H9 (cell line): Measurements from ENCODE around the gene DPYD. TPM values are rescaled to one million over a fixed set of nuclear protein-coding genes. Genes with fewer than 3 reads are reported as not detected.

Source experiments
- DNase-seq: peaks from one replicate; pipeline ENCODE4 v3.0.0-alpha.2; 2017
- H2AFZ ChIP-seq: one replicate; pipeline ENCODE4 v1.6.1; 2013; ENCODE audit warnings: mild to moderate bottlenecking, low read length, control low read depth, moderate library complexity
- H2AK5ac ChIP-seq: 2 replicates; pipeline ENCODE4 v1.6.1; 2013; ENCODE audit warnings: low read length, control low read depth, mixed read lengths; ENCODE audit not compliant: insufficient read length
- H2BK120ac ChIP-seq: one replicate; pipeline ENCODE4 v1.6.1; 2013; ENCODE audit warnings: low read depth, mild to moderate bottlenecking, low read length, control low read depth, inconsistent platforms; ENCODE audit not compliant: poor library complexity, severe bottlenecking
- H2BK12ac ChIP-seq: 2 replicates; pipeline ENCODE4 v1.6.1; 2013; ENCODE audit warnings: low read length, control low read depth, mixed read lengths, low read depth; ENCODE audit not compliant: insufficient read length
- H2BK15ac ChIP-seq: 2 replicates; pipeline ENCODE4 v1.6.1; 2013; ENCODE audit warnings: low read depth, low read length, control low read depth
- H2BK20ac ChIP-seq: one replicate; pipeline ENCODE4 v1.6.1; 2013; ENCODE audit warnings: low read depth, mild to moderate bottlenecking, low read length, control low read depth, inconsistent platforms; ENCODE audit not compliant: poor library complexity, severe bottlenecking
- H2BK5ac ChIP-seq: 2 replicates; pipeline ENCODE4 v1.6.1; 2013; ENCODE audit warnings: low read length, control low read depth, mixed read lengths; ENCODE audit not compliant: insufficient read length
- H3K14ac ChIP-seq: 2 replicates; pipeline ENCODE4 v1.6.1; 2013; ENCODE audit warnings: low read length, control low read depth; ENCODE audit not compliant: insufficient read depth
- H3K18ac ChIP-seq: 2 replicates; pipeline ENCODE4 v1.6.1; 2013; ENCODE audit warnings: low read depth, mild to moderate bottlenecking, mixed read lengths, low read length, control low read depth; ENCODE audit not compliant: insufficient read length
- H3K23ac ChIP-seq: 2 replicates; pipeline ENCODE4 v1.6.1; 2013; ENCODE audit warnings: low read length, control low read depth, mixed read lengths, low read depth; ENCODE audit not compliant: insufficient read length
- H3K23me2 ChIP-seq: 2 replicates; pipeline ENCODE4 v1.6.1; 2013; ENCODE audit warnings: low read depth, mild to moderate bottlenecking, mixed read lengths, low read length, control low read depth; ENCODE audit not compliant: insufficient read length, poor library complexity, severe bottlenecking
- H3K27ac ChIP-seq: 2 replicates; pipeline ENCODE4 v1.5.1; 2013; ENCODE audit warnings: low read length, control low read depth, mixed read lengths, low read depth; ENCODE audit not compliant: insufficient read length
- H3K27me3 ChIP-seq: 2 replicates; pipeline ENCODE4 v1.6.1; 2013; ENCODE audit warnings: low read length, control low read depth, inconsistent platforms; ENCODE audit not compliant: insufficient read depth
- H3K4ac ChIP-seq: 2 replicates; pipeline ENCODE4 v1.6.1; 2013; ENCODE audit warnings: low read depth, mild to moderate bottlenecking, control low read depth, inconsistent platforms, low read length, moderate library complexity
- H3K4me1 ChIP-seq: 2 replicates; pipeline ENCODE4 v1.6.1; 2013; ENCODE audit warnings: low read length, control low read depth, inconsistent platforms; ENCODE audit not compliant: insufficient read depth
- H3K4me2 ChIP-seq: 2 replicates; pipeline ENCODE4 v1.6.1; 2013; ENCODE audit warnings: low read length, control low read depth, mixed read lengths; ENCODE audit not compliant: insufficient read length, insufficient read depth
- H3K56ac ChIP-seq: 2 replicates; pipeline ENCODE4 v1.6.1; 2013; ENCODE audit warnings: low read depth, mild to moderate bottlenecking, mixed read lengths, low read length, control low read depth; ENCODE audit not compliant: insufficient read length
- H3K79me1 ChIP-seq: 2 replicates; pipeline ENCODE4 v1.6.1; 2013; ENCODE audit warnings: low read depth, mild to moderate bottlenecking, moderate library complexity, low read length, control low read depth, inconsistent platforms; ENCODE audit not compliant: insufficient read depth, poor library complexity, severe bottlenecking
- H3K79me2 ChIP-seq: 2 replicates; pipeline ENCODE4 v1.6.1; 2013; ENCODE audit warnings: low read length, control low read depth, inconsistent platforms; ENCODE audit not compliant: insufficient read depth
- H3K9ac ChIP-seq: 2 replicates; pipeline ENCODE4 v1.6.1; 2013; ENCODE audit warnings: low read length, control low read depth, mixed read lengths; ENCODE audit not compliant: insufficient read length; ENCODE audit errors: extremely low read depth
- H3K9me3 ChIP-seq: one replicate; pipeline ENCODE4 v1.6.1; 2013; ENCODE audit warnings: low read depth, low read length, inconsistent platforms; ENCODE audit not compliant: control insufficient read depth
- H3T11ph ChIP-seq: one replicate; pipeline ENCODE4 v1.6.1; 2013; ENCODE audit warnings: mild to moderate bottlenecking, low read length, control low read depth, inconsistent platforms
- H4K20me1 ChIP-seq: one replicate; pipeline ENCODE4 v1.6.1; 2013; ENCODE audit not compliant: control insufficient read depth, insufficient read length, insufficient read depth
- H4K5ac ChIP-seq: 2 replicates; pipeline ENCODE4 v1.6.1; 2013; ENCODE audit warnings: low read depth, mild to moderate bottlenecking, mixed read lengths, low read length, control low read depth; ENCODE audit not compliant: insufficient read length
- H4K8ac ChIP-seq: replicated peaks from 2 replicates; pipeline ENCODE4 v1.6.1; 2013; ENCODE audit warnings: low read length, control low read depth, mixed read lengths, low read depth; ENCODE audit not compliant: insufficient read length
- H4K91ac ChIP-seq: 2 replicates; pipeline ENCODE4 v1.6.1; 2013; ENCODE audit warnings: low read depth, mild to moderate bottlenecking, moderate library complexity, mixed read lengths, low read length, control low read depth; ENCODE audit not compliant: insufficient read length
- H3K27ac Mint-ChIP-seq, 3 experiments: 2 replicates in 2 of 3; 3 replicates in 1 of 3; pipeline ENCODE4 v1.8.0; 2020 to 2021; ENCODE audit warnings: mixed read lengths in 3 of 3, mild to moderate bottlenecking in 1 of 3, moderate library complexity in 1 of 3
- H3K27me3 Mint-ChIP-seq: 2 replicates; pipeline ENCODE4 v1.8.0; 2021; ENCODE audit warnings: low read depth, mild to moderate bottlenecking, moderate library complexity, mixed read lengths
- H3K36me3 Mint-ChIP-seq, 3 experiments: 2 replicates in 2 of 3; 3 replicates in 1 of 3; pipeline ENCODE4 v1.8.0; 2020 to 2021; ENCODE audit warnings: low read depth in 3 of 3, mixed read lengths in 3 of 3; ENCODE audit not compliant: insufficient read depth in 1 of 3
- H3K4me1 Mint-ChIP-seq, 2 experiments: 2 replicates each; pipeline ENCODE4 v1.8.0; 2020; ENCODE audit warnings: mixed read lengths in 2 of 2
- H3K4me3 Mint-ChIP-seq, 2 experiments: 2 replicates in 1 of 2; 3 replicates in 1 of 2; pipeline ENCODE4 v1.8.0; 2020 to 2021; ENCODE audit warnings: mild to moderate bottlenecking in 2 of 2, mixed read lengths in 2 of 2, moderate library complexity in 1 of 2
- H3K9me3 Mint-ChIP-seq, 2 experiments: 2 replicates in 1 of 2; 3 replicates in 1 of 2; pipeline ENCODE4 v1.8.0; 2020; ENCODE audit warnings: mild to moderate bottlenecking in 2 of 2, mixed read lengths in 2 of 2, moderate library complexity in 1 of 2
- CTCF ChIP-seq: fragments of 200-600 bp; sonication (generic); conservative IDR thresholded peaks from 3 replicates; pipeline ENCODE4 v1.8.0; 2021; ENCODE audit warnings: antibody characterized with exemption, mild to moderate bottlenecking
- WGBS: extraction: QIAGEN DNeasy Blood & Tissue Kit; methylation state at CpG from one replicate; pipeline ENCODE4 v1.1.7; 2013; ENCODE audit warnings: missing lambda C conversion rate, low lambda C conversion rate, mixed read lengths; ENCODE audit not compliant: insufficient read length; ENCODE audit errors: extremely low coverage; 5-methylcytosine and 5-hydroxymethylcytosine counted together
- total RNA-seq: library from RNA; stranded (reverse); gene quantifications from 2 replicates; pipeline ENCODE4 v1.2.1, GENCODE V29; 2021

The DPYD gene
- total RNA-seq, 1 experiment from 2014 or later: 0.37 TPM

GRCh38 chr1:97245682-97246081, 675.2 kb downstream of the DPYD start:
- H3K18ac ChIP-seq: no peak overlapping the region
- Mint-ChIP-seq H3K4me3 (no peak overlapping the region), H3K27me3 (no peaks in the 10 kb centered on the region), H3K4me1 (no peaks in the 10 kb centered on the region), H3K27ac (no peak overlapping the region), H3K9me3 (peaks cover 4 to 7% of the 10 kb centered on the region in 2 experiments; a peak in 3 of 5 replicates), H3K36me3 (peaks cover 0 to 4% (median 3%) of the 10 kb centered on the region in 3 experiments; a peak in 2 of 7 replicates)
- H4K5ac ChIP-seq: no peak overlapping the region
- no peak overlapping the region for H3K4me2 ChIP-seq
- no peak overlapping the region for H4K91ac ChIP-seq
- H2BK20ac ChIP-seq: no peak overlapping the region
- H3K56ac ChIP-seq: no peak overlapping the region
- no peak overlapping the region for H2BK120ac ChIP-seq
- no peaks in the 10 kb centered on the region for H3K79me1 ChIP-seq
- H2BK12ac ChIP-seq: no peak overlapping the region
- H3K79me2 ChIP-seq: no peaks in the 10 kb centered on the region
- H3K23ac ChIP-seq: no peak overlapping the region
- H2BK5ac ChIP-seq: no peak overlapping the region
- no peak overlapping the region for H4K8ac ChIP-seq
- no peak overlapping the region for H2AK5ac ChIP-seq
- no peak overlapping the region for H3K9ac ChIP-seq
- no peak overlapping the region for H2BK15ac ChIP-seq
- H3K23me2 ChIP-seq: no peaks in the 10 kb centered on the region
- H4K20me1 ChIP-seq: no peaks in the 10 kb centered on the region
- no peak overlapping the region for H3K14ac ChIP-seq
- no CpG with 5 or more reads among the region's 1 CpG for WGBS
- no peak for DNase-seq
- no peaks in the 10 kb centered on the region for H3K9me3 ChIP-seq
- H3K4ac ChIP-seq: no peak overlapping the region
- H2AFZ ChIP-seq: no peak overlapping the region
- H3K27ac ChIP-seq: no peak overlapping the region
- no peaks in the 10 kb centered on the region for H3K4me1 ChIP-seq
- no peak for TF ChIP-seq CTCF
- H3K27me3 ChIP-seq: no peaks in the 10 kb centered on the region
- no peak overlapping the region for H3T11ph ChIP-seq
